H1 (cell line): ENCODE measurements around the gene FOXN3. TPM values are rescaled to one million over a fixed set of nuclear protein-coding genes. Genes with fewer than 3 reads are reported as not detected.

ENCODE experiments used
- ASH2L ChIP-seq: fragments of 200-600, 300-600 bp; sonication (generic); IDR thresholded peaks from one replicate; pipeline ENCODE4 v1.7.1; 2017; ENCODE audit warnings: low read length
- CBX8 ChIP-seq: fragments of 300-800, 300-1000 bp; sonication (generic); IDR thresholded peaks from 2 replicates; pipeline ENCODE4 v1.7.1; 2016; ENCODE audit warnings: low read depth, low read length, borderline replicate concordance
- CHD2 ChIP-seq: IDR thresholded peaks from 2 replicates; pipeline ENCODE4 v1.6.1; 2012; ENCODE audit warnings: low read length, improper control_type of control experiment
- EP300 ChIP-seq, 2 experiments: IDR thresholded peaks; 1 replicate in 1 of 2; 2 replicates in 1 of 2; pipeline ENCODE4 v1.6.1; 2011 to 2012; ENCODE audit warnings: low read depth in 2 of 2, low read length in 2 of 2, mild to moderate bottlenecking in 2 of 2, borderline replicate concordance in 1 of 2, inconsistent platforms in 1 of 2, moderate library complexity in 1 of 2
- GTF2F1 ChIP-seq: IDR thresholded peaks from 2 replicates; pipeline ENCODE4 v1.6.1; 2012; ENCODE audit warnings: low read depth, low read length, improper control_type of control experiment, borderline replicate concordance
- NRF1 ChIP-seq: IDR thresholded peaks from 2 replicates; pipeline ENCODE4 v1.6.1; 2011; ENCODE audit warnings: mild to moderate bottlenecking, low read depth, low read length, improper control_type of control experiment
- SAP30 ChIP-seq: fragments of 300-600 bp; sonication (generic); IDR thresholded peaks from 2 replicates; pipeline ENCODE4 v1.7.1; 2012; ENCODE audit warnings: low read length, moderate library complexity, mild to moderate bottlenecking, inconsistent platforms; ENCODE audit not compliant: insufficient read depth, insufficient replicate concordance
- polyA plus RNA-seq, 7 experiments: library from polyadenylated mRNA; depleted of rRNA in 3 of 7; stranded (reverse) in 5 of 7; unstranded in 2 of 7; fragments of >200 nt in 5 of 7; fragments of 200-250 nt in 2 of 7; gene quantifications; 1 replicate in 5 of 7; 2 replicates in 1 of 7; 4 replicates in 1 of 7; pipeline versions ENCODE4 v1.2.1 to v1.2.3, GENCODE V29; 2011 to 2013; ENCODE audit warnings: missing spikeins in 2 of 7, mixed read lengths in 2 of 7
- total RNA-seq: library from RNA; stranded (reverse); fragmentation: NEBNext Ultra II Directional; extraction: Animal tissue kit (Norgen Biotek cat#: 25700); gene quantifications from 2 replicates; pipeline ENCODE4 v1.2.1, GENCODE V29; 2021
- TF ChIP-seq, protein P1 (sequence below): fragments of 300-600 bp; sonication (generic); IDR thresholded peaks from 2 replicates; pipeline ENCODE4 v1.7.1; 2012; ENCODE audit warnings: low read length, moderate library complexity, mild to moderate bottlenecking, inconsistent platforms; ENCODE audit not compliant: insufficient replicate concordance

FOXN3 gene
- total and polyA plus RNA-seq, 2 of the 8 experiments (the other 6 are each of a cell fraction or from before 2014, with no cell fraction given): 52.6 to 178 TPM

DNA sequence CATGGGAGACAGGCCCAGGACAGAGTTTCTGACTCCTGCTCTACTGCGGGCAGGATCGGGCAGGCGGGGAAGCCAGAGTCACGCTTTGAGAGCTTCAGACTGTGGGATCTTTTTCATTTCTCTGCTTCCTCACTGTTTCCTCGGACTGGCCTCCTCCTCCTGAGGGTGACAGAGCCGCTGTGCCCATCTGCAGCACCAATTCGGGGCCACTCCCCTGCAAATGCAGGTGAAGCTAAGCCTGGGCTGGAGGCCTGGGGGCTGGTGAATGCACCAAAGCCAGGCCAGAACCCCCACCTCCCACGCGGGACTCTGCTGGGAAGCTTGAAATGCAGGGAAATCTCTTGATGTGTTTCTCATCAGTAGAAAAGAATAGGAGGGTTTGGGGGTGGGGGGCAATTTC lies 77.5 kb downstream of the FOXN3 start (continued):
- TF ChIP-seq, protein P1, sequence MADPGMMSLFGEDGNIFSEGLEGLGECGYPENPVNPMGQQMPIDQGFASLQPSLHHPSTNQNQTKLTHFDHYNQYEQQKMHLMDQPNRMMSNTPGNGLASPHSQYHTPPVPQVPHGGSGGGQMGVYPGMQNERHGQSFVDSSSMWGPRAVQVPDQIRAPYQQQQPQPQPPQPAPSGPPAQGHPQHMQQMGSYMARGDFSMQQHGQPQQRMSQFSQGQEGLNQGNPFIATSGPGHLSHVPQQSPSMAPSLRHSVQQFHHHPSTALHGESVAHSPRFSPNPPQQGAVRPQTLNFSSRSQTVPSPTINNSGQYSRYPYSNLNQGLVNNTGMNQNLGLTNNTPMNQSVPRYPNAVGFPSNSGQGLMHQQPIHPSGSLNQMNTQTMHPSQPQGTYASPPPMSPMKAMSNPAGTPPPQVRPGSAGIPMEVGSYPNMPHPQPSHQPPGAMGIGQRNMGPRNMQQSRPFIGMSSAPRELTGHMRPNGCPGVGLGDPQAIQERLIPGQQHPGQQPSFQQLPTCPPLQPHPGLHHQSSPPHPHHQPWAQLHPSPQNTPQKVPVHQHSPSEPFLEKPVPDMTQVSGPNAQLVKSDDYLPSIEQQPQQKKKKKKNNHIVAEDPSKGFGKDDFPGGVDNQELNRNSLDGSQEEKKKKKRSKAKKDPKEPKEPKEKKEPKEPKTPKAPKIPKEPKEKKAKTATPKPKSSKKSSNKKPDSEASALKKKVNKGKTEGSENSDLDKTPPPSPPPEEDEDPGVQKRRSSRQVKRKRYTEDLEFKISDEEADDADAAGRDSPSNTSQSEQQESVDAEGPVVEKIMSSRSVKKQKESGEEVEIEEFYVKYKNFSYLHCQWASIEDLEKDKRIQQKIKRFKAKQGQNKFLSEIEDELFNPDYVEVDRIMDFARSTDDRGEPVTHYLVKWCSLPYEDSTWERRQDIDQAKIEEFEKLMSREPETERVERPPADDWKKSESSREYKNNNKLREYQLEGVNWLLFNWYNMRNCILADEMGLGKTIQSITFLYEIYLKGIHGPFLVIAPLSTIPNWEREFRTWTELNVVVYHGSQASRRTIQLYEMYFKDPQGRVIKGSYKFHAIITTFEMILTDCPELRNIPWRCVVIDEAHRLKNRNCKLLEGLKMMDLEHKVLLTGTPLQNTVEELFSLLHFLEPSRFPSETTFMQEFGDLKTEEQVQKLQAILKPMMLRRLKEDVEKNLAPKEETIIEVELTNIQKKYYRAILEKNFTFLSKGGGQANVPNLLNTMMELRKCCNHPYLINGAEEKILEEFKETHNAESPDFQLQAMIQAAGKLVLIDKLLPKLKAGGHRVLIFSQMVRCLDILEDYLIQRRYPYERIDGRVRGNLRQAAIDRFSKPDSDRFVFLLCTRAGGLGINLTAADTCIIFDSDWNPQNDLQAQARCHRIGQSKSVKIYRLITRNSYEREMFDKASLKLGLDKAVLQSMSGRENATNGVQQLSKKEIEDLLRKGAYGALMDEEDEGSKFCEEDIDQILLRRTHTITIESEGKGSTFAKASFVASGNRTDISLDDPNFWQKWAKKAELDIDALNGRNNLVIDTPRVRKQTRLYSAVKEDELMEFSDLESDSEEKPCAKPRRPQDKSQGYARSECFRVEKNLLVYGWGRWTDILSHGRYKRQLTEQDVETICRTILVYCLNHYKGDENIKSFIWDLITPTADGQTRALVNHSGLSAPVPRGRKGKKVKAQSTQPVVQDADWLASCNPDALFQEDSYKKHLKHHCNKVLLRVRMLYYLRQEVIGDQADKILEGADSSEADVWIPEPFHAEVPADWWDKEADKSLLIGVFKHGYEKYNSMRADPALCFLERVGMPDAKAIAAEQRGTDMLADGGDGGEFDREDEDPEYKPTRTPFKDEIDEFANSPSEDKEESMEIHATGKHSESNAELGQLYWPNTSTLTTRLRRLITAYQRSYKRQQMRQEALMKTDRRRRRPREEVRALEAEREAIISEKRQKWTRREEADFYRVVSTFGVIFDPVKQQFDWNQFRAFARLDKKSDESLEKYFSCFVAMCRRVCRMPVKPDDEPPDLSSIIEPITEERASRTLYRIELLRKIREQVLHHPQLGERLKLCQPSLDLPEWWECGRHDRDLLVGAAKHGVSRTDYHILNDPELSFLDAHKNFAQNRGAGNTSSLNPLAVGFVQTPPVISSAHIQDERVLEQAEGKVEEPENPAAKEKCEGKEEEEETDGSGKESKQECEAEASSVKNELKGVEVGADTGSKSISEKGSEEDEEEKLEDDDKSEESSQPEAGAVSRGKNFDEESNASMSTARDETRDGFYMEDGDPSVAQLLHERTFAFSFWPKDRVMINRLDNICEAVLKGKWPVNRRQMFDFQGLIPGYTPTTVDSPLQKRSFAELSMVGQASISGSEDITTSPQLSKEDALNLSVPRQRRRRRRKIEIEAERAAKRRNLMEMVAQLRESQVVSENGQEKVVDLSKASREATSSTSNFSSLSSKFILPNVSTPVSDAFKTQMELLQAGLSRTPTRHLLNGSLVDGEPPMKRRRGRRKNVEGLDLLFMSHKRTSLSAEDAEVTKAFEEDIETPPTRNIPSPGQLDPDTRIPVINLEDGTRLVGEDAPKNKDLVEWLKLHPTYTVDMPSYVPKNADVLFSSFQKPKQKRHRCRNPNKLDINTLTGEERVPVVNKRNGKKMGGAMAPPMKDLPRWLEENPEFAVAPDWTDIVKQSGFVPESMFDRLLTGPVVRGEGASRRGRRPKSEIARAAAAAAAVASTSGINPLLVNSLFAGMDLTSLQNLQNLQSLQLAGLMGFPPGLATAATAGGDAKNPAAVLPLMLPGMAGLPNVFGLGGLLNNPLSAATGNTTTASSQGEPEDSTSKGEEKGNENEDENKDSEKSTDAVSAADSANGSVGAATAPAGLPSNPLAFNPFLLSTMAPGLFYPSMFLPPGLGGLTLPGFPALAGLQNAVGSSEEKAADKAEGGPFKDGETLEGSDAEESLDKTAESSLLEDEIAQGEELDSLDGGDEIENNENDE: no peak
- TF ChIP-seq SAP30 (no peak), CHD2 (no peak), CBX8 (no peak), ASH2L (no peak), EP300 (IDR thresholded peaks at IDR 0.05; ENCODE audit: borderline replicate concordance in 1 of 2, low read depth in 2 of 2, low read length in 2 of 2) (no peak), NRF1 (no peak), GTF2F1 (no peak)
- TF ChIP-seq, all 59 proteins: peak for 0
